K562 (cell line): Measurements from ENCODE around the gene MADD. TPM values are rescaled to one million over a fixed set of nuclear protein-coding genes. Genes with fewer than 3 reads are reported as not detected.

Experiments used
- ADNP ChIP-seq: fragments of 200-800 bp; sonication (Bioruptor generic); IDR thresholded peaks from 2 replicates; pipeline ENCODE4 v1.6.1; 2016; ENCODE audit warnings: missing genetic modification characterization, missing compliant biosample characterization
- BACH1 ChIP-seq: fragments of 200-800 bp; sonication (Bioruptor generic); IDR thresholded peaks from 2 replicates; pipeline ENCODE4 v1.6.1; 2016; ENCODE audit warnings: missing genetic modification characterization, missing compliant biosample characterization
- CTCF ChIP-seq, 3 experiments: IDR thresholded peaks in 2 of 3; conservative IDR thresholded peaks in 1 of 3; 2 replicates each; pipeline ENCODE4 v1.5.1; 2011 to 2012; ENCODE audit warnings: low read length in 3 of 3, mild to moderate bottlenecking in 3 of 3, control low read depth in 2 of 3, improper control_type of control experiment in 1 of 3, inconsistent platforms in 1 of 3, low read depth in 1 of 3, mixed read lengths in 1 of 3, moderate library complexity in 1 of 3; ENCODE audit not compliant: insufficient read depth in 2 of 3
- DNMT1 ChIP-seq: fragments of 450-650 bp; IDR thresholded peaks from 2 replicates; pipeline ENCODE4 v1.6.1; 2016; ENCODE audit warnings: antibody characterized with exemption, mild to moderate bottlenecking
- E2F6 ChIP-seq, 2 experiments: IDR thresholded peaks; 2 replicates each; pipeline ENCODE4 v1.6.1; 2011; ENCODE audit warnings: borderline replicate concordance in 1 of 2, control low read depth in 1 of 2, low read depth in 1 of 2, low read length in 1 of 2, mild to moderate bottlenecking in 1 of 2, mixed read lengths in 1 of 2, moderate library complexity in 1 of 2; ENCODE audit not compliant: insufficient read depth in 1 of 2, insufficient read length in 1 of 2, poor library complexity in 1 of 2, severe bottlenecking in 1 of 2; ENCODE audit errors: extremely low read depth in 1 of 2
- HDAC1 ChIP-seq, 2 experiments: fragments of 450-650 bp; IDR thresholded peaks; 2 replicates each; pipeline ENCODE4 v1.6.1; 2016 to 2017; ENCODE audit warnings: inconsistent platforms in 1 of 2, mild to moderate bottlenecking in 1 of 2, moderate library complexity in 1 of 2
- MEIS2 ChIP-seq: fragments of 450-650 bp; IDR thresholded peaks from 2 replicates; pipeline ENCODE4 v1.6.1; 2014; ENCODE audit warnings: mild to moderate bottlenecking; ENCODE audit not compliant: partially characterized antibody
- MTA3 ChIP-seq: fragments of 450-650 bp; formaldehyde crosslinking; IDR thresholded peaks from 2 replicates; pipeline ENCODE4 v1.6.1; 2017; ENCODE audit warnings: mild to moderate bottlenecking, borderline replicate concordance
- NFE2 ChIP-seq: IDR thresholded peaks from 2 replicates; pipeline ENCODE4 v1.6.1; 2014; ENCODE audit warnings: antibody characterized with exemption, low read depth
- PRPF4 ChIP-seq: fragments of 200-400 bp; formaldehyde crosslinking; IDR thresholded peaks from one replicate; pipeline ENCODE4 v1.6.1; 2017; ENCODE audit warnings: low read length, low read depth, mild to moderate bottlenecking; ENCODE audit not compliant: insufficient read depth, poor library complexity, severe bottlenecking
- TBP ChIP-seq: optimal IDR thresholded peaks from 2 replicates; pipeline ENCODE3; 2011; ENCODE audit warnings: low read depth, low read length, improper control_type of control experiment
- TOE1 ChIP-seq, 2 experiments: fragments of 450-650 bp in 1 of 2; sonication (generic) in 1 of 2; formaldehyde crosslinking in 1 of 2; IDR thresholded peaks; 2 replicates each; pipeline versions ENCODE4 v1.7.1 to v1.8.0; 2016 to 2022; ENCODE audit warnings: borderline replicate concordance in 2 of 2, mild to moderate bottlenecking in 2 of 2, antibody characterized with exemption in 1 of 2, inconsistent platforms in 1 of 2, low read depth in 1 of 2, missing genetic modification reagents in 1 of 2, moderate library complexity in 1 of 2
- ZNF23 ChIP-seq: fragments of 250-450 bp; sonication (Bioruptor Pico); IDR thresholded peaks from 2 replicates; pipeline ENCODE4 v1.4.0; 2020; ENCODE audit warnings: mild to moderate bottlenecking
- ZNF695 ChIP-seq: fragments of 450-650 bp; formaldehyde crosslinking; IDR thresholded peaks from 2 replicates; pipeline ENCODE4 v1.4.0; 2020; ENCODE audit warnings: mild to moderate bottlenecking, moderate library complexity
- ZNF79 ChIP-seq: fragments of 250-450 bp; sonication (Bioruptor Pico); IDR thresholded peaks from 2 replicates; pipeline ENCODE4 v1.4.0; 2020; ENCODE audit warnings: low read depth, mild to moderate bottlenecking, moderate library complexity
- polyA plus RNA-seq, 8 experiments: library from polyadenylated mRNA; depleted of rRNA in 4 of 8; stranded (reverse) in 5 of 8; unstranded in 3 of 8; fragments of >200 nt; fragmentation: Nextera tagmentation in 2 of 8; fragmentation: Illumina TruSeq in 1 of 8; extraction: Ambion mirVana in 2 of 8; extraction: Trizol in 1 of 8; gene quantifications; 2 replicates each; pipeline versions ENCODE4 v1.2.1 to v1.2.3, GENCODE V29; 2011 to 2014; ENCODE audit warnings: inconsistent platforms in 1 of 8, missing spikeins in 1 of 8
- total RNA-seq, 7 experiments: library from RNA; depleted of rRNA in 6 of 7; stranded (reverse); fragments of >200 nt in 6 of 7; fragmentation: Illumina TruSeq in 2 of 7; extraction: Trizol in 2 of 7; gene quantifications; 2 replicates each; pipeline versions ENCODE4 v1.2.1 to v1.2.3, GENCODE V29; 2011 to 2021; ENCODE audit warnings: low replicate concordance in 1 of 7
- TF ChIP-seq, protein P1 (sequence below): fragments of 450-650 bp; IDR thresholded peaks from 2 replicates; pipeline ENCODE4 v1.6.1; 2016
- TF ChIP-seq, protein P2 (sequence below), 3 experiments: fragments of 200-800 bp in 1 of 3; fragments of 250-450 bp in 1 of 3; fragments of 450-650 bp in 1 of 3; sonication (Bioruptor Pico) in 1 of 3; sonication (Bioruptor generic) in 1 of 3; formaldehyde crosslinking in 1 of 3; IDR thresholded peaks; 2 replicates each; pipeline versions ENCODE4 v1.6.1 to v1.8.0; 2016 to 2022; ENCODE audit warnings: mild to moderate bottlenecking in 2 of 3, missing genetic modification characterization in 2 of 3, missing compliant biosample characterization in 1 of 3, moderate library complexity in 1 of 3

MADD gene
- total and polyA plus RNA-seq, 9 of the 15 experiments (the other 6 are each of a cell fraction or from before 2014, with no cell fraction given): 0.68 to 57.6 (median 33.6) TPM

- TF ChIP-seq BACH1 (tag): no peak
- TF ChIP-seq DNMT1: no peak
- TF ChIP-seq NFE2: peak; percentile 45; the same call in 1 of the 2 replicates
- TF ChIP-seq PRPF4: no peak
- peak in 2 of 3 experiments; percentile 20 to 29; a peak in 1 of 6 replicates for TF ChIP-seq CTCF (IDR thresholded peaks at IDR 0.05 in 2 of 3, conservative IDR thresholded peaks at IDR 0.05 in 1 of 3; ENCODE audit: insufficient read depth in 2 of 3, low read depth in 1 of 3, low read length in 3 of 3)
- TF ChIP-seq ADNP (tag): no peak
- TF ChIP-seq MEIS2: peak; percentile 47
- TF ChIP-seq TBP: peak; percentile 28
- TF ChIP-seq ZNF79 (CRISPR knock-in tag): no peak
- TF ChIP-seq MTA3: 0 out of 2 replicates have a peak, but pooled peaks have one; percentile 23
- no peak for TF ChIP-seq TOE1 (IDR thresholded peaks at IDR 0.05; ENCODE audit: borderline replicate concordance)
- TF ChIP-seq TOE1 (CRISPR knock-in tag; IDR thresholded peaks at IDR 0.05; ENCODE audit: borderline replicate concordance, low read depth): no peak
- TF ChIP-seq ZNF23 (CRISPR knock-in tag): no peak
- TF ChIP-seq, protein P1, sequence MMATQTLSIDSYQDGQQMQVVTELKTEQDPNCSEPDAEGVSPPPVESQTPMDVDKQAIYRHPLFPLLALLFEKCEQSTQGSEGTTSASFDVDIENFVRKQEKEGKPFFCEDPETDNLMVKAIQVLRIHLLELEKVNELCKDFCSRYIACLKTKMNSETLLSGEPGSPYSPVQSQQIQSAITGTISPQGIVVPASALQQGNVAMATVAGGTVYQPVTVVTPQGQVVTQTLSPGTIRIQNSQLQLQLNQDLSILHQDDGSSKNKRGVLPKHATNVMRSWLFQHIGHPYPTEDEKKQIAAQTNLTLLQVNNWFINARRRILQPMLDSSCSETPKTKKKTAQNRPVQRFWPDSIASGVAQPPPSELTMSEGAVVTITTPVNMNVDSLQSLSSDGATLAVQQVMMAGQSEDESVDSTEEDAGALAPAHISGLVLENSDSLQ: peak; percentile 66
- TF ChIP-seq ZNF695 (CRISPR knock-in tag): no peak
- TF ChIP-seq, protein P2, sequence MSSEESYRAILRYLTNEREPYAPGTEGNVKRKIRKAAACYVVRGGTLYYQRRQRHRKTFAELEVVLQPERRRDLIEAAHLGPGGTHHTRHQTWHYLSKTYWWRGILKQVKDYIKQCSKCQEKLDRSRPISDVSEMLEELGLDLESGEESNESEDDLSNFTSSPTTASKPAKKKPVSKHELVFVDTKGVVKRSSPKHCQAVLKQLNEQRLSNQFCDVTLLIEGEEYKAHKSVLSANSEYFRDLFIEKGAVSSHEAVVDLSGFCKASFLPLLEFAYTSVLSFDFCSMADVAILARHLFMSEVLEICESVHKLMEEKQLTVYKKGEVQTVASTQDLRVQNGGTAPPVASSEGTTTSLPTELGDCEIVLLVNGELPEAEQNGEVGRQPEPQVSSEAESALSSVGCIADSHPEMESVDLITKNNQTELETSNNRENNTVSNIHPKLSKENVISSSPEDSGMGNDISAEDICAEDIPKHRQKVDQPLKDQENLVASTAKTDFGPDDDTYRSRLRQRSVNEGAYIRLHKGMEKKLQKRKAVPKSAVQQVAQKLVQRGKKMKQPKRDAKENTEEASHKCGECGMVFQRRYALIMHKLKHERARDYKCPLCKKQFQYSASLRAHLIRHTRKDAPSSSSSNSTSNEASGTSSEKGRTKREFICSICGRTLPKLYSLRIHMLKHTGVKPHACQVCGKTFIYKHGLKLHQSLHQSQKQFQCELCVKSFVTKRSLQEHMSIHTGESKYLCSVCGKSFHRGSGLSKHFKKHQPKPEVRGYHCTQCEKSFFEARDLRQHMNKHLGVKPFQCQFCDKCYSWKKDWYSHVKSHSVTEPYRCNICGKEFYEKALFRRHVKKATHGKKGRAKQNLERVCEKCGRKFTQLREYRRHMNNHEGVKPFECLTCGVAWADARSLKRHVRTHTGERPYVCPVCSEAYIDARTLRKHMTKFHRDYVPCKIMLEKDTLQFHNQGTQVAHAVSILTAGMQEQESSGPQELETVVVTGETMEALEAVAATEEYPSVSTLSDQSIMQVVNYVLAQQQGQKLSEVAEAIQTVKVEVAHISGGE (CRISPR knock-in tag; IDR thresholded peaks at IDR 0.05): no peak
- TF ChIP-seq HDAC1 (IDR thresholded peaks at IDR 0.05): peak in 1 of 2 experiments; percentile 27; a peak in 2 of 4 replicates
- TF ChIP-seq E2F6 (IDR thresholded peaks at IDR 0.05; ENCODE audit: borderline replicate concordance in 1 of 2, extremely low read depth in 1 of 2, insufficient read depth in 1 of 2, insufficient read length in 1 of 2, low read depth in 1 of 2, low read length in 1 of 2, poor library complexity in 1 of 2, severe bottlenecking in 1 of 2): no peak
Observed at GRCh38 chr11:47270331-47271271, 668 bp downstream of the MADD start (continued).
